H1 (cell line): ENCODE measurements around the gene PCDHB6. TPM values are rescaled to one million over a fixed set of nuclear protein-coding genes. Genes with fewer than 3 reads are reported as not detected.

Experiments used
- MAFK ChIP-seq: IDR thresholded peaks from 2 replicates; pipeline ENCODE4 v1.6.1; 2012; ENCODE audit warnings: low read depth, mild to moderate bottlenecking, improper control_type of control experiment, low read length
- TCF12 ChIP-seq: IDR thresholded peaks from 2 replicates; pipeline ENCODE4 v1.6.1; 2011; ENCODE audit warnings: low read depth, mild to moderate bottlenecking, low read length
- polyA plus RNA-seq, 7 experiments: library from polyadenylated mRNA; depleted of rRNA in 3 of 7; stranded (reverse) in 5 of 7; unstranded in 2 of 7; fragments of >200 nt in 5 of 7; fragments of 200-250 nt in 2 of 7; gene quantifications; 1 replicate in 5 of 7; 2 replicates in 1 of 7; 4 replicates in 1 of 7; pipeline versions ENCODE4 v1.2.1 to v1.2.3, GENCODE V29; 2011 to 2013; ENCODE audit warnings: missing spikeins in 2 of 7, mixed read lengths in 2 of 7
- total RNA-seq: library from RNA; stranded (reverse); fragmentation: NEBNext Ultra II Directional; extraction: Animal tissue kit (Norgen Biotek cat#: 25700); gene quantifications from 2 replicates; pipeline ENCODE4 v1.2.1, GENCODE V29; 2021
- TF ChIP-seq, protein P1 (sequence below): fragments of 300-600 bp; sonication (generic); IDR thresholded peaks from 2 replicates; pipeline ENCODE4 v1.7.1; 2012; ENCODE audit warnings: low read length, moderate library complexity, mild to moderate bottlenecking, inconsistent platforms; ENCODE audit not compliant: insufficient replicate concordance

PCDHB6 gene
- total and polyA plus RNA-seq, 2 of the 8 experiments (the other 6 are each of a cell fraction or from before 2014, with no cell fraction given) = 0.28 to 0.29 TPM

DNA sequence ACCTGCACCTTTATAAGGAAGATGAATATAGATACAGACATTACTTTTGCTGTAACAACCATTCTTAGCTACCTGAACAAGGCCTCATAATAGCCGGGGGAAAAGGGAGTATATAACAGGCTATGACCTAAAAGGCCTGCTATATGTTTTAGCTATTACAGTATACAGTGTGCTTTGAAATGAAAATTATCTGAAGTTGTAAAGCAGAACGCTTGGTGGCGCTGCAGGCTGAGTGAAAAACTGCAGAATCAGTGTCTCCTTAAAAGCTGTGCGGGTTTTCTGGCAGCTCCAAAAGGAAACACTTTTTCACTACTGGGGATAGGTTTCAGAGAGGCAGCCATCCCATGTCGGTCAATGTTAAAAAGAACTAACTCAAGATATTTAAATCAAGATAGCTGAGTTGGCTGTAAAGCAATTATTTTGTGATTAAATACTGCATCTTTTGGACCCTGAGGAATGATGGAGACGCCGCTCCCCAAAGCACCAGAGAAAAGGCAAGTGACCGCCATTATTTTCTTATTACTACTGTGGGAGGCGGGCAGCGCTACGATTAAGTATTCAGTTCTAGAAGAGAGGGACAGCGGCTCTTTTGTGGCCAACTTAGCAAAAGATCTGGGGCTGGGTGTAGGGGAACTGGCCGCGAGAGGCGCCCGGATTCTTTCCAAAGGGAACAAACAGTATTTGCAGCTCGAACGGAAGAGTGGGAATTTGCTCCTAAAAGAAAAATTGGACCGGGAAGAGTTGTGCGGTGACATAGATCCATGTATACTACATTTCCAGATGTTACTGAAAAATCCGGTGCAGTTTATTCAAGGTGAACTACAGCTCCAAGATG, 5.9 kb downstream of the PCDHB6 start (continued):
- TF ChIP-seq, protein P1, sequence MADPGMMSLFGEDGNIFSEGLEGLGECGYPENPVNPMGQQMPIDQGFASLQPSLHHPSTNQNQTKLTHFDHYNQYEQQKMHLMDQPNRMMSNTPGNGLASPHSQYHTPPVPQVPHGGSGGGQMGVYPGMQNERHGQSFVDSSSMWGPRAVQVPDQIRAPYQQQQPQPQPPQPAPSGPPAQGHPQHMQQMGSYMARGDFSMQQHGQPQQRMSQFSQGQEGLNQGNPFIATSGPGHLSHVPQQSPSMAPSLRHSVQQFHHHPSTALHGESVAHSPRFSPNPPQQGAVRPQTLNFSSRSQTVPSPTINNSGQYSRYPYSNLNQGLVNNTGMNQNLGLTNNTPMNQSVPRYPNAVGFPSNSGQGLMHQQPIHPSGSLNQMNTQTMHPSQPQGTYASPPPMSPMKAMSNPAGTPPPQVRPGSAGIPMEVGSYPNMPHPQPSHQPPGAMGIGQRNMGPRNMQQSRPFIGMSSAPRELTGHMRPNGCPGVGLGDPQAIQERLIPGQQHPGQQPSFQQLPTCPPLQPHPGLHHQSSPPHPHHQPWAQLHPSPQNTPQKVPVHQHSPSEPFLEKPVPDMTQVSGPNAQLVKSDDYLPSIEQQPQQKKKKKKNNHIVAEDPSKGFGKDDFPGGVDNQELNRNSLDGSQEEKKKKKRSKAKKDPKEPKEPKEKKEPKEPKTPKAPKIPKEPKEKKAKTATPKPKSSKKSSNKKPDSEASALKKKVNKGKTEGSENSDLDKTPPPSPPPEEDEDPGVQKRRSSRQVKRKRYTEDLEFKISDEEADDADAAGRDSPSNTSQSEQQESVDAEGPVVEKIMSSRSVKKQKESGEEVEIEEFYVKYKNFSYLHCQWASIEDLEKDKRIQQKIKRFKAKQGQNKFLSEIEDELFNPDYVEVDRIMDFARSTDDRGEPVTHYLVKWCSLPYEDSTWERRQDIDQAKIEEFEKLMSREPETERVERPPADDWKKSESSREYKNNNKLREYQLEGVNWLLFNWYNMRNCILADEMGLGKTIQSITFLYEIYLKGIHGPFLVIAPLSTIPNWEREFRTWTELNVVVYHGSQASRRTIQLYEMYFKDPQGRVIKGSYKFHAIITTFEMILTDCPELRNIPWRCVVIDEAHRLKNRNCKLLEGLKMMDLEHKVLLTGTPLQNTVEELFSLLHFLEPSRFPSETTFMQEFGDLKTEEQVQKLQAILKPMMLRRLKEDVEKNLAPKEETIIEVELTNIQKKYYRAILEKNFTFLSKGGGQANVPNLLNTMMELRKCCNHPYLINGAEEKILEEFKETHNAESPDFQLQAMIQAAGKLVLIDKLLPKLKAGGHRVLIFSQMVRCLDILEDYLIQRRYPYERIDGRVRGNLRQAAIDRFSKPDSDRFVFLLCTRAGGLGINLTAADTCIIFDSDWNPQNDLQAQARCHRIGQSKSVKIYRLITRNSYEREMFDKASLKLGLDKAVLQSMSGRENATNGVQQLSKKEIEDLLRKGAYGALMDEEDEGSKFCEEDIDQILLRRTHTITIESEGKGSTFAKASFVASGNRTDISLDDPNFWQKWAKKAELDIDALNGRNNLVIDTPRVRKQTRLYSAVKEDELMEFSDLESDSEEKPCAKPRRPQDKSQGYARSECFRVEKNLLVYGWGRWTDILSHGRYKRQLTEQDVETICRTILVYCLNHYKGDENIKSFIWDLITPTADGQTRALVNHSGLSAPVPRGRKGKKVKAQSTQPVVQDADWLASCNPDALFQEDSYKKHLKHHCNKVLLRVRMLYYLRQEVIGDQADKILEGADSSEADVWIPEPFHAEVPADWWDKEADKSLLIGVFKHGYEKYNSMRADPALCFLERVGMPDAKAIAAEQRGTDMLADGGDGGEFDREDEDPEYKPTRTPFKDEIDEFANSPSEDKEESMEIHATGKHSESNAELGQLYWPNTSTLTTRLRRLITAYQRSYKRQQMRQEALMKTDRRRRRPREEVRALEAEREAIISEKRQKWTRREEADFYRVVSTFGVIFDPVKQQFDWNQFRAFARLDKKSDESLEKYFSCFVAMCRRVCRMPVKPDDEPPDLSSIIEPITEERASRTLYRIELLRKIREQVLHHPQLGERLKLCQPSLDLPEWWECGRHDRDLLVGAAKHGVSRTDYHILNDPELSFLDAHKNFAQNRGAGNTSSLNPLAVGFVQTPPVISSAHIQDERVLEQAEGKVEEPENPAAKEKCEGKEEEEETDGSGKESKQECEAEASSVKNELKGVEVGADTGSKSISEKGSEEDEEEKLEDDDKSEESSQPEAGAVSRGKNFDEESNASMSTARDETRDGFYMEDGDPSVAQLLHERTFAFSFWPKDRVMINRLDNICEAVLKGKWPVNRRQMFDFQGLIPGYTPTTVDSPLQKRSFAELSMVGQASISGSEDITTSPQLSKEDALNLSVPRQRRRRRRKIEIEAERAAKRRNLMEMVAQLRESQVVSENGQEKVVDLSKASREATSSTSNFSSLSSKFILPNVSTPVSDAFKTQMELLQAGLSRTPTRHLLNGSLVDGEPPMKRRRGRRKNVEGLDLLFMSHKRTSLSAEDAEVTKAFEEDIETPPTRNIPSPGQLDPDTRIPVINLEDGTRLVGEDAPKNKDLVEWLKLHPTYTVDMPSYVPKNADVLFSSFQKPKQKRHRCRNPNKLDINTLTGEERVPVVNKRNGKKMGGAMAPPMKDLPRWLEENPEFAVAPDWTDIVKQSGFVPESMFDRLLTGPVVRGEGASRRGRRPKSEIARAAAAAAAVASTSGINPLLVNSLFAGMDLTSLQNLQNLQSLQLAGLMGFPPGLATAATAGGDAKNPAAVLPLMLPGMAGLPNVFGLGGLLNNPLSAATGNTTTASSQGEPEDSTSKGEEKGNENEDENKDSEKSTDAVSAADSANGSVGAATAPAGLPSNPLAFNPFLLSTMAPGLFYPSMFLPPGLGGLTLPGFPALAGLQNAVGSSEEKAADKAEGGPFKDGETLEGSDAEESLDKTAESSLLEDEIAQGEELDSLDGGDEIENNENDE = no peak
- peak; percentile 53; the same call in 1 of the 2 replicates for TF ChIP-seq MAFK
- no peak for TF ChIP-seq TCF12
